ENCODE results near the gene LDLRAD4. TPM values are rescaled to one million over a fixed set of nuclear protein-coding genes. Genes with fewer than 3 reads are reported as not detected.

Gene LDLRAD4
- total and polyA plus RNA-seq, 5 donors from 2014 or later, result 42.4 to 207 (median 49.8) TPM

- no peak overlapping the region for H3K27ac Mint-ChIP-seq
- ATAC-seq (ENCODE audit: low read depth in 2 of 2), result no peak
Measured at GRCh38 chr18:13544953-13545352, 326.4 kb downstream of the LDLRAD4 start.

GRCh38 chr18:13545514-13545913 is 327.0 kb downstream of the LDLRAD4 start:
- peaks cover 42% of the 10 kb centered on the region for H3K36me3 Mint-ChIP-seq
- H3K36me3 ChIP-seq (ENCODE audit: control insufficient read depth, insufficient read depth, low read length), result peaks cover 21% of the 10 kb centered on the region
- no peaks in the 10 kb centered on the region for H3K27me3 Mint-ChIP-seq
- no peaks in the 10 kb centered on the region for H3K9me3 ChIP-seq (ENCODE audit: control insufficient read depth in 2 of 2, low read length in 2 of 2)
- peaks cover 15 to 59% (median 19%) of the 10 kb centered on the region in 4 donors for H3K4me1 Mint-ChIP-seq
- ATAC-seq (ENCODE audit: low read depth in 2 of 2) (no peak), DNase-seq (no peak)
- peaks cover 0 to 2% (median 0%) of the 10 kb centered on the region in 7 donors for H3K9me3 Mint-ChIP-seq
- no peak overlapping the region for H3K4me3 Mint-ChIP-seq
- no peak overlapping the region for H3K27ac ChIP-seq (ENCODE audit: insufficient read depth, low read length, poor library complexity, severe bottlenecking)
- no peaks in the 10 kb centered on the region for H3K27me3 ChIP-seq (ENCODE audit: control insufficient read depth, insufficient read depth, low read length)
- H3K27ac Mint-ChIP-seq, result peak overlapping the region in 1 of 3 donors; percentile 53
- H3K4me1 ChIP-seq (ENCODE audit: control insufficient read depth, insufficient read depth, low read length, poor library complexity, severe bottlenecking), result peaks cover 3% of the 10 kb centered on the region
- no peak overlapping the region for H3K4me3 ChIP-seq (ENCODE audit: low read depth, low read length)

More at GRCh38 chr18:13544953-13545352, 326.4 kb downstream of the LDLRAD4 start:
- Histone ChIP-seq H3K27ac (ENCODE audit: insufficient read depth, low read length, poor library complexity, severe bottlenecking) (no peak overlapping the region), H3K4me1 (ENCODE audit: control insufficient read depth, insufficient read depth, low read length, poor library complexity, severe bottlenecking) (peaks cover 9% of the 10 kb centered on the region), H3K36me3 (ENCODE audit: control insufficient read depth, insufficient read depth, low read length) (peaks cover 21% of the 10 kb centered on the region), H3K27me3 (ENCODE audit: control insufficient read depth, insufficient read depth, low read length) (no peaks in the 10 kb centered on the region), H3K9me3 (ENCODE audit: control insufficient read depth in 2 of 2, low read length in 2 of 2) (no peaks in the 10 kb centered on the region), H3K4me3 (ENCODE audit: low read depth, low read length) (no peak overlapping the region)
- Mint-ChIP-seq H3K4me3 (no peak overlapping the region), H3K4me1 (peaks cover 15 to 59% (median 19%) of the 10 kb centered on the region in 4 donors), H3K36me3 (peaks cover 37% of the 10 kb centered on the region), H3K9me3 (peaks cover 0 to 2% (median 0%) of the 10 kb centered on the region in 7 donors), H3K27me3 (no peaks in the 10 kb centered on the region)
- DNase-seq, result no peak

- no peak overlapping the region for H3K4me3 Mint-ChIP-seq
- no peak for DNase-seq
- H3K36me3 Mint-ChIP-seq, result peaks cover 43% of the 10 kb centered on the region
- H3K27ac Mint-ChIP-seq, result peak overlapping the region in 1 of 3 donors; percentile 53
- no peaks in the 10 kb centered on the region for H3K27me3 Mint-ChIP-seq
- H3K27me3 ChIP-seq (ENCODE audit: control insufficient read depth, insufficient read depth, low read length), result no peaks in the 10 kb centered on the region
- H3K4me1 ChIP-seq (ENCODE audit: control insufficient read depth, insufficient read depth, low read length, poor library complexity, severe bottlenecking), result no peaks in the 10 kb centered on the region
- H3K4me1 Mint-ChIP-seq, result peaks cover 15 to 57% (median 19%) of the 10 kb centered on the region in 4 donors
- H3K4me3 ChIP-seq (ENCODE audit: low read depth, low read length), result no peak overlapping the region
- H3K27ac ChIP-seq (ENCODE audit: insufficient read depth, low read length, poor library complexity, severe bottlenecking), result no peak overlapping the region
- H3K9me3 ChIP-seq (ENCODE audit: control insufficient read depth in 2 of 2, low read length in 2 of 2), result no peaks in the 10 kb centered on the region
- H3K36me3 ChIP-seq (ENCODE audit: control insufficient read depth, insufficient read depth, low read length), result peaks cover 21% of the 10 kb centered on the region
- no peak for ATAC-seq (ENCODE audit: low read depth in 2 of 2)
- H3K9me3 Mint-ChIP-seq, result peaks cover 0 to 2% (median 0%) of the 10 kb centered on the region in 7 donors
Measured at GRCh38 chr18:13545955-13546354, 327.4 kb downstream of the LDLRAD4 start.

- no peak overlapping the region for H3K4me3 ChIP-seq (ENCODE audit: low read depth, low read length)
- DNase-seq (no peak), ATAC-seq (ENCODE audit: low read depth in 2 of 2) (no peak)
- peak overlapping the region in 1 of 4 donors; percentile 38 for H3K4me3 Mint-ChIP-seq
- H3K36me3 ChIP-seq (ENCODE audit: control insufficient read depth, insufficient read depth, low read length), result peaks cover 19% of the 10 kb centered on the region
- no peak overlapping the region for H3K27ac ChIP-seq (ENCODE audit: insufficient read depth, low read length, poor library complexity, severe bottlenecking)
- peaks cover 0 to 2% (median 0%) of the 10 kb centered on the region in 7 donors for H3K9me3 Mint-ChIP-seq
- H3K27me3 Mint-ChIP-seq, result no peaks in the 10 kb centered on the region
- no peaks in the 10 kb centered on the region for H3K27me3 ChIP-seq (ENCODE audit: control insufficient read depth, insufficient read depth, low read length)
- peaks cover 49% of the 10 kb centered on the region for H3K36me3 Mint-ChIP-seq
- no peak overlapping the region for H3K27ac Mint-ChIP-seq
- H3K9me3 ChIP-seq (ENCODE audit: control insufficient read depth in 2 of 2, low read length in 2 of 2), result no peaks in the 10 kb centered on the region
- H3K4me1 Mint-ChIP-seq, result peaks cover 15 to 57% (median 23%) of the 10 kb centered on the region in 4 donors
- no peaks in the 10 kb centered on the region for H3K4me1 ChIP-seq (ENCODE audit: control insufficient read depth, insufficient read depth, low read length, poor library complexity, severe bottlenecking)
Measured at GRCh38 chr18:13546638-13547037, 328.1 kb downstream of the LDLRAD4 start.

- Mint-ChIP-seq H3K4me1 (peaks cover 15 to 60% (median 25%) of the 10 kb centered on the region in 4 donors), H3K9me3 (peaks cover 0 to 2% (median 0%) of the 10 kb centered on the region in 7 donors), H3K27ac (peak overlapping the region in 1 of 3 donors; percentile 46), H3K27me3 (no peaks in the 10 kb centered on the region), H3K36me3 (peaks cover 49% of the 10 kb centered on the region), H3K4me3 (no peak overlapping the region)
- H3K36me3 ChIP-seq (ENCODE audit: control insufficient read depth, insufficient read depth, low read length), result peaks cover 13% of the 10 kb centered on the region
- no peak for DNase-seq
- no peak overlapping the region for H3K27ac ChIP-seq (ENCODE audit: insufficient read depth, low read length, poor library complexity, severe bottlenecking)
- no peaks in the 10 kb centered on the region for H3K9me3 ChIP-seq (ENCODE audit: control insufficient read depth in 2 of 2, low read length in 2 of 2)
- H3K4me1 ChIP-seq (ENCODE audit: control insufficient read depth, insufficient read depth, low read length, poor library complexity, severe bottlenecking), result no peaks in the 10 kb centered on the region
- ATAC-seq (ENCODE audit: low read depth in 2 of 2), result no peak
- no peak overlapping the region for H3K4me3 ChIP-seq (ENCODE audit: low read depth, low read length)
- no peaks in the 10 kb centered on the region for H3K27me3 ChIP-seq (ENCODE audit: control insufficient read depth, insufficient read depth, low read length)
Measured at GRCh38 chr18:13547347-13547746, 328.8 kb downstream of the LDLRAD4 start.

- Mint-ChIP-seq H3K9me3 (no peaks in the 10 kb centered on the region), H3K27ac (peak overlapping the region in 2 of 3 donors; percentile 26 to 59), H3K4me1 (peaks cover 20 to 65% (median 28%) of the 10 kb centered on the region in 4 donors), H3K36me3 (peaks cover 42% of the 10 kb centered on the region), H3K27me3 (no peaks in the 10 kb centered on the region), H3K4me3 (no peak overlapping the region)
- Histone ChIP-seq H3K9me3 (ENCODE audit: control insufficient read depth in 2 of 2, low read length in 2 of 2) (no peaks in the 10 kb centered on the region), H3K36me3 (ENCODE audit: control insufficient read depth, insufficient read depth, low read length) (peaks cover 8% of the 10 kb centered on the region), H3K4me3 (ENCODE audit: low read depth, low read length) (no peak overlapping the region), H3K4me1 (ENCODE audit: control insufficient read depth, insufficient read depth, low read length, poor library complexity, severe bottlenecking) (no peaks in the 10 kb centered on the region), H3K27me3 (ENCODE audit: control insufficient read depth, insufficient read depth, low read length) (no peaks in the 10 kb centered on the region), H3K27ac (ENCODE audit: insufficient read depth, low read length, poor library complexity, severe bottlenecking) (no peak overlapping the region)
- DNase-seq (no peak), ATAC-seq (ENCODE audit: low read depth in 2 of 2) (no peak)
Measured at GRCh38 chr18:13548106-13548819, 329.7 kb downstream of the LDLRAD4 start.

GRCh38 chr18:13548966-13549879 is 330.7 kb downstream of the LDLRAD4 start:
- H3K36me3 ChIP-seq (ENCODE audit: control insufficient read depth, insufficient read depth, low read length), result peaks cover 4% of the 10 kb centered on the region
- peaks cover 35% of the 10 kb centered on the region for H3K36me3 Mint-ChIP-seq
- no peaks in the 10 kb centered on the region for H3K4me1 ChIP-seq (ENCODE audit: control insufficient read depth, insufficient read depth, low read length, poor library complexity, severe bottlenecking)
- H3K27me3 ChIP-seq (ENCODE audit: control insufficient read depth, insufficient read depth, low read length), result no peaks in the 10 kb centered on the region
- no peaks in the 10 kb centered on the region for H3K27me3 Mint-ChIP-seq
- DNase-seq (no peak), ATAC-seq (ENCODE audit: low read depth in 2 of 2) (no peak)
- peak overlapping the region; percentile 14 to 67 (median 62) for H3K27ac Mint-ChIP-seq
- H3K27ac ChIP-seq (ENCODE audit: insufficient read depth, low read length, poor library complexity, severe bottlenecking), result no peak overlapping the region
- no peak overlapping the region for H3K4me3 ChIP-seq (ENCODE audit: low read depth, low read length)
- H3K4me1 Mint-ChIP-seq, result peaks cover 18 to 63% (median 29%) of the 10 kb centered on the region in 4 donors
- H3K9me3 Mint-ChIP-seq, result no peaks in the 10 kb centered on the region
- H3K4me3 Mint-ChIP-seq, result peak overlapping the region in 1 of 4 donors; percentile 51
- no peaks in the 10 kb centered on the region for H3K9me3 ChIP-seq (ENCODE audit: control insufficient read depth in 2 of 2, low read length in 2 of 2)
